Dendritic cell treated with granulocyte-macrophage colony-stimulating factor and Interleukin-4, amounts not matched to agents 40 ng/mL and 50 ng/mL, for 4 days (primary cell): ENCODE data around the gene PLA2G6.
"Not testable (repeated sequence)": the region's sequence is repeated elsewhere in the genome, so short reads cannot be mapped to it uniquely, and the experiment has no call there.

Experiments
- H3K27ac Mint-ChIP-seq: one replicate; pipeline ENCODE4 v1.8.0; 2022; ENCODE audit warnings: mild to moderate bottlenecking, mixed read lengths
- H3K27me3 Mint-ChIP-seq: one replicate; pipeline ENCODE4 v1.8.0; 2022; ENCODE audit warnings: mild to moderate bottlenecking, mixed read lengths
- H3K36me3 Mint-ChIP-seq: one replicate; pipeline ENCODE4 v1.8.0; 2022; ENCODE audit warnings: low read depth, mixed read lengths
- H3K4me1 Mint-ChIP-seq: one replicate; pipeline ENCODE4 v1.8.0; 2022; ENCODE audit warnings: low read depth, mixed read lengths
- H3K4me3 Mint-ChIP-seq: one replicate; pipeline ENCODE4 v1.8.0; 2022; ENCODE audit warnings: mild to moderate bottlenecking, moderate library complexity, mixed read lengths
- H3K9me3 Mint-ChIP-seq: one replicate; pipeline ENCODE4 v1.8.0; 2022; ENCODE audit warnings: mixed read lengths
- intact Hi-C: fragments of 100-400 bp; cut with micrococcal nuclease; formaldehyde crosslinking; loops from one replicate; pipeline ENCODE4 v1.15.0; 2022

Gene PLA2G6

DNA sequence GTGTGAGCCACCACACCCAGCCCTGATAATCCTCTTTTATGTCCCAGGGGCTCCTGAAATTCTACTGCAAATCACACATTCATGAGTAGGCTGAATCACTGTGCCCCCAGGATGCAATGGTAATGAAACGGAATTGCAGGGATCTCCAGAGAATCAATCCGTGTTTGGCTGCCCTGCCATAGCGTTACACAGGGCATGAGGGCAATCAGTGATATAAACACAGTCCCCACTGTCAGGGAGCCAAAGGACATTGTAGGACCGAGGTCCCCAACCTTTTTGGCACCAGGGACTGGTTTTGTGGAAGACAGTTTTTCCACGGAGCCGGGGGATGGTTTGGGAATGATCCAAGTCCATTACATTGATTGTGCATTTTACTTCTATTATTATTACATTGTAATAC, 9.0 kb upstream of the PLA2G6 start:
- Mint-ChIP-seq H3K4me3 (no peak overlapping the region), H3K9me3 (no peaks in the 10 kb centered on the region), H3K36me3 (no peaks in the 10 kb centered on the region), H3K4me1 (peaks cover 33% of the 10 kb centered on the region), H3K27me3 (peaks cover 14% of the 10 kb centered on the region), H3K27ac (no peak overlapping the region)
- intact Hi-C loops, result no loop called here

DNA sequence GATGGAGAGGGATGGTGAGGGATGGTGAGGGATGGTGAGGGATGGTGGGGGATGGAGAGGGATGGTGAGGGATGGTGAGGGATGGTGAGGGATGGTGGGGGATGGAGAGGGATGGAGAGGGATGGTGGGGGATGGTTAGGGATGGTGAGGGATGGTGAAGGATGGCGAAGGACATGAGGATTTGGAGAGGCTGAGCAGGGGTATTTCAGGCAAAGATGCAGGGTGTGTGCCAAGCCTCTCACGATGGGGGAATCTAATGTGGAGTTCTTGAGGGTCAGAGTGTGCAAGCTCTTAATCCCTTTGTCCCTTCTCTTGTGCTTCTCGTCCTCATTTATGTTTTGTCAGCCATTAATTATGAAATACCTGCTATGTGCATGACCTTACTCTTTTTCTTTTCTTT, 7.5 kb upstream of the PLA2G6 start:
- Mint-ChIP-seq H3K36me3 (no peaks in the 10 kb centered on the region), H3K4me1 (peaks cover 24% of the 10 kb centered on the region), H3K27me3 (peaks cover 16% of the 10 kb centered on the region), H3K27ac (no peak overlapping the region), H3K9me3 (no peaks in the 10 kb centered on the region), H3K4me3 (no peak overlapping the region)
- intact Hi-C loops, result no loop called here

DNA sequence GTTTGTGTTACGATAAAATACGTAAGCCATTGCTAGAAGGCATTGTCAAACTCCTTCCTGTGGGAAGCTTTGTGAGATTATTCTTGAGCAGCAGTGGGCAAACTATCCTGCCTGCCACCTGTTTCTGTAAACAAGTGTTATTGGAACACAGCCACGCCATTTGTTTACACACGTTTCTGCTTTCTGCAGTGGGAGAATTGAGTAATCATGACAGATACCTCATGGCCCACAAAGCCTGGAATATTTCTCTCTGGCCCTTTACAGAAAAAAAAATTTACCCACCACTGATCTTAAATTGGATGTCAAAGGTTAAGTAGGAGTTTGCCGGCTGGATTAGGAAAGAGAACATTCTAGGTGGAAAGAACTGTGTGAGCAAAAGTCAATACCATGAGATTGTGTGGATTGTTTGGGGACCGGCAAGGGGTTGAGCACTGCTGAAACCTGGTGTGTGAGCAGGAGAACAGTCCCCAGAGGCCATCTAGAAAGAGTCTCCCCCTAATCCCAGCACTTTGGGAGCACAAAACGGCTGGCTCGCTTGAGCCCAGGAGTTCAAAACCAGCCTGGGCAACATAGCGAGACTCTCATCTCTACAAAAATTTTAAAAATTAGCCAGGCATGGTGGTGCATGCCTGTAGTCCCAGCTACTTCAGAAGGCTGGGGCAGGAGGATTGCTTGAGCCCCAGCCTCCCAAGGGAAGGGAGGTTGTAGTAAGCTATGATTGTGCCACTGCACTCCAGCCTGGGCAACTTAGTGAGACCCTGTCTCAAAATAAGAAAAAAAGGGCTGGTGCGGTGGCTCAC, 6.0 kb upstream of the PLA2G6 start:
- intact Hi-C loops, result no loop called here
- Mint-ChIP-seq H3K27me3 (peaks cover 16% of the 10 kb centered on the region), H3K36me3 (no peaks in the 10 kb centered on the region), H3K4me1 (peaks cover 10% of the 10 kb centered on the region), H3K9me3 (no peaks in the 10 kb centered on the region), H3K27ac (no peak overlapping the region), H3K4me3 (no peak overlapping the region)

GRCh38 chr22:38186429-38186828, 4.8 kb upstream of the PLA2G6 start:
- Mint-ChIP-seq H3K4me3 (no peak overlapping the region), H3K27me3 (peaks cover 10% of the 10 kb centered on the region)
- intact Hi-C loops, result no loop called here

GRCh38 chr22:38184788-38185187, 3.2 kb upstream of the PLA2G6 start:
- peaks cover 10% of the 10 kb centered on the region for H3K27me3 Mint-ChIP-seq
- peaks cover 8% of the 10 kb centered on the region for H3K36me3 Mint-ChIP-seq
- H3K4me3 Mint-ChIP-seq, result no peak overlapping the region
- peaks cover 24% of the 10 kb centered on the region for H3K4me1 Mint-ChIP-seq
- no peak overlapping the region for H3K27ac Mint-ChIP-seq
- H3K9me3 Mint-ChIP-seq, result no peaks in the 10 kb centered on the region
- intact Hi-C loops, result no loop called here

More at GRCh38 chr22:38186429-38186828, 4.8 kb upstream of the PLA2G6 start:
- Mint-ChIP-seq H3K4me1 (peaks cover 8% of the 10 kb centered on the region), H3K36me3 (peaks cover 1% of the 10 kb centered on the region), H3K27ac (no peak overlapping the region), H3K9me3 (no peaks in the 10 kb centered on the region)

- peaks cover 8% of the 10 kb centered on the region for H3K27me3 Mint-ChIP-seq
These were observed 683 bp downstream of the PLA2G6 start for GRCh38 chr22:38180841-38181452.

DNA sequence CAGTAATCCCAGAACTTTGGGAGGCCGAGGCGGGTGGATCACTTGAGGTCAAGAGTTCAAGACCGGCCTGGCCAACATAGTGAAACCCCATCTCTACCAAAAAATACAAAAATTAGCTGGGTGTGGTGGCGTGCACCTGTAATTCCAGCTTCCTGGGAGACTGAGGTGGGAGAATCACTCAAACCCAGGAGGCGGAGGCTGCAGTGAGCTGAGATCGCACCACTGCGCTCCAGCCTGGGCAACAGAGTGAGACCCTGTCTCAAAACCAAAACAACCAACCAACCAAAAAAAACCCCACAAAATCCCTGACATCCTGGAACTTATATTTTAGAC, 3.1 kb downstream of the PLA2G6 start:
- H3K36me3 Mint-ChIP-seq, H3K9me3 Mint-ChIP-seq, intact Hi-C loops, H3K4me3 Mint-ChIP-seq: not testable (repeated sequence)
- Mint-ChIP-seq H3K4me1 (peaks cover 61% of the 10 kb centered on the region), H3K27me3 (peaks cover 25% of the 10 kb centered on the region), H3K27ac (peak overlapping the region; percentile 99)

More at GRCh38 chr22:38180841-38181452, 683 bp downstream of the PLA2G6 start:
- no peaks in the 10 kb centered on the region for H3K9me3 Mint-ChIP-seq
- intact Hi-C loops, result loop anchor here (1.0 kb wide), 2 partner anchors 21 to 34 kb away; no protein-coding TSS in a partner anchor
- H3K36me3 Mint-ChIP-seq, result peaks cover 8% of the 10 kb centered on the region
- H3K27ac Mint-ChIP-seq, result peak overlapping the region; percentile 99
- H3K4me3 Mint-ChIP-seq, result peak overlapping the region; percentile 84
- peaks cover 50% of the 10 kb centered on the region for H3K4me1 Mint-ChIP-seq

DNA sequence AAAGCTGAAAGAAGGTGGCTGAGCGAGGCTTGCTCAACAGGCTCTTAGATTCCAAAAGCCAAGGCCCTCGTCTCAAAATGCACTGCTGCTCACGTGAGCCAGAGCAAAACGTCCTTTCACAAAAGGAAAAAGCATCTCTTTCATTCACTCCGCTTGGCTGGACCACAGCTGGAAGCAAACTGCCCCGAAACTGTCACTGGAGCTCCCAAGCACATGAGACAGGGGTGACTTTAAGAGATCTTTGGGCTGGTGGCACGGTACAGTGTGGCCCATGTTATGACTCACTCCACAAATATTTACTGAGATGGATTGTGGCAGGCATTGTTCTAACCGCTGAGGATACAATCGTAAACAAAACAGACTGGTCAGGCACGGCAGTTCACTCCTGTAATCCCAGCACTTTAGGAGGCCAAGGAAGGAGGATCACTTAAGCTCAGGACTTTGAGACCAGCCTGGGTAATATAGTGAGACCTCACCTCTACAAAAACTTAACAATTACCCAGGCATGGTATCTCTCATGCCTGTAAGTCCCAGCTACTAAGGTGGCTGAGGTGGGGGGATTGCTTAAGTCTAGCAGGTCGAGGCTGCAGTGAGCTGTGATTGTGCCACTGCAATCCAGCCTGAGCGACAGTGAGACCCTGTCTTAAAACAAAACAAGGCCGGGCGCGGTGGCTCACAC, 3.6 kb downstream of the PLA2G6 start:
- Mint-ChIP-seq H3K4me3 (no peak overlapping the region), H3K27ac (peak overlapping the region; percentile 99), H3K9me3 (no peaks in the 10 kb centered on the region), H3K27me3 (peaks cover 31% of the 10 kb centered on the region), H3K4me1 (peaks cover 64% of the 10 kb centered on the region), H3K36me3 (peaks cover 8% of the 10 kb centered on the region)
- intact Hi-C loops, result no loop called here

GRCh38 chr22:38177571-38177925, 4.1 kb downstream of the PLA2G6 start:
- Mint-ChIP-seq H3K4me1 (peaks cover 69% of the 10 kb centered on the region), H3K27ac (peak overlapping the region; percentile 74), H3K27me3 (peaks cover 36% of the 10 kb centered on the region)
- H3K9me3 Mint-ChIP-seq, H3K4me3 Mint-ChIP-seq, intact Hi-C loops, H3K36me3 Mint-ChIP-seq: not testable (repeated sequence)

DNA sequence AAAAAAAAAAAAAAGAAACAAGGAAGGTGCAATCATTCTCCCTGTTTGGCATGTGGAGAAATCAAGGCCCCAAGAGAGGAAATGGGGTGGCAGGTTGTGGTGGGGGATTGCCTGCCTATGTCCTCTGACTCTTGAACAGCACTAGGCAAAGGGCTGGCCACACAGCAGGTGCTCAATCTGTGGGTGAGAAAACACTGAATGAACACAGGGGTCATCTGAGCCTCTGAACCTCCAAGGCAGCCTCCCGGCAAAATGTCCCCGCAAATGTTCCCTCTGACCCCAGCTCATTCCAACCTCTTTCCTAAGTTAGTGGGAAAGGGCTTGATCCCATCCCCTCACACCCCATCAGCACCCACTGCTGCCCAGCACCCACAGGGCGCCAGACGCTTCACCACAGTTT, 4.6 kb downstream of the PLA2G6 start:
- intact Hi-C loops, result no loop called here
- no peak overlapping the region for H3K4me3 Mint-ChIP-seq

GRCh38 chr22:38176170-38176741, 5.4 kb downstream of the PLA2G6 start:
- Mint-ChIP-seq H3K27me3 (peaks cover 42% of the 10 kb centered on the region), H3K27ac (peak overlapping the region; percentile 74), H3K4me3 (no peak overlapping the region), H3K36me3 (peaks cover 5% of the 10 kb centered on the region), H3K4me1 (peaks cover 61% of the 10 kb centered on the region), H3K9me3 (no peaks in the 10 kb centered on the region)
- intact Hi-C loops, result no loop called here

More for the DNA sequence above, 4.6 kb downstream of the PLA2G6 start:
- no peaks in the 10 kb centered on the region for H3K9me3 Mint-ChIP-seq
- H3K4me1 Mint-ChIP-seq, result peaks cover 69% of the 10 kb centered on the region
- H3K27ac Mint-ChIP-seq, result peak overlapping the region; percentile 74
- H3K36me3 Mint-ChIP-seq, result peaks cover 8% of the 10 kb centered on the region
- peaks cover 40% of the 10 kb centered on the region for H3K27me3 Mint-ChIP-seq

GRCh38 chr22:38175206-38176118, 6.2 kb downstream of the PLA2G6 start:
- no peaks in the 10 kb centered on the region for H3K9me3 Mint-ChIP-seq
- intact Hi-C loops, result no loop called here
- no peak overlapping the region for H3K4me3 Mint-ChIP-seq
- H3K27ac Mint-ChIP-seq, result peak overlapping the region; percentile 74
- H3K36me3 Mint-ChIP-seq, result no peaks in the 10 kb centered on the region
- peaks cover 53% of the 10 kb centered on the region for H3K4me1 Mint-ChIP-seq
- peaks cover 46% of the 10 kb centered on the region for H3K27me3 Mint-ChIP-seq

DNA sequence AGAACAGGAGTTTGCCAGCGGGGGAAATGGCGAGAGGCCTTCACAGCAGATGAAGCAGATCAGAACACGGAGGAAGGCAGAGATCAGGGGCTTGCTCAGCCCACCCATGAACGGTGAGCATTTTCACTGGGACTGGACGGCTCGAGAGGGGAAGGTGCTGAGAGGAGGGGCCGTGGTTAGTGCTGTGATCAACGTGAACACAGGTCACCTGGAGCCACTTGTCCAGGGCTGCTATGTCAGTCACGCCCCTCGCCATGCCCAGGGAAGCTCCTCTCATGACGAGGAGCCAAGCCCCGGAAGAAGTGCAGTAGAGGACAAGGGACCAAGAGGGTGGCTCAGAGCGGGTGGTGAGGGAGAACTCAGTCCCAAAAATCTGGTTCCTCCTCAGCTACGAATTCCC, 7.0 kb downstream of the PLA2G6 start:
- H3K36me3 Mint-ChIP-seq, result no peaks in the 10 kb centered on the region
- H3K4me3 Mint-ChIP-seq, result no peak overlapping the region
- no peaks in the 10 kb centered on the region for H3K9me3 Mint-ChIP-seq
- no peak overlapping the region for H3K27ac Mint-ChIP-seq
- intact Hi-C loops, result no loop called here
- H3K4me1 Mint-ChIP-seq, result peaks cover 45% of the 10 kb centered on the region
- H3K27me3 Mint-ChIP-seq, result peaks cover 49% of the 10 kb centered on the region
